Ectodermal cell (in vitro differentiated cells): Measurements from ENCODE around the gene GUK1.

Experiments
- H3K27ac ChIP-seq: 2 replicates; pipeline ENCODE4 v1.7.0; 2013; ENCODE audit warnings: mild to moderate bottlenecking, low read depth, low read length; ENCODE audit not compliant: insufficient read depth, poor library complexity, severe bottlenecking
- H3K27me3 ChIP-seq: 2 replicates; pipeline ENCODE4 v1.7.0; 2013; ENCODE audit warnings: mild to moderate bottlenecking, low read length; ENCODE audit not compliant: insufficient read depth, control insufficient read depth, poor library complexity, severe bottlenecking
- H3K36me3 ChIP-seq: one replicate; pipeline ENCODE4 v1.7.0; 2013; ENCODE audit warnings: low read length; ENCODE audit not compliant: control insufficient read depth, insufficient read depth
- H3K4me1 ChIP-seq: one replicate; pipeline ENCODE4 v1.7.0; 2013; ENCODE audit warnings: low read length; ENCODE audit not compliant: control insufficient read depth, insufficient read depth
- H3K4me3 ChIP-seq: 2 replicates; pipeline ENCODE4 v1.7.0; 2013; ENCODE audit warnings: low read depth, low read length, control low read depth; ENCODE audit not compliant: insufficient read depth
- H3K9me3 ChIP-seq: 2 replicates; pipeline ENCODE4 v1.7.0; 2013; ENCODE audit warnings: mild to moderate bottlenecking, low read length, moderate library complexity; ENCODE audit not compliant: control insufficient read depth
- WGBS, 2 experiments: methylation state at CpG; one replicate each; pipeline ENCODE4 v1.1.7; 2013; ENCODE audit warnings: missing lambda C conversion rate in 2 of 2; 5-methylcytosine and 5-hydroxymethylcytosine counted together

Gene GUK1

GRCh38 chr1:228177183-228177475 lies 37.0 kb downstream of the GUK1 start:
- H3K27me3 ChIP-seq, result no peaks in the 10 kb centered on the region
- no peak overlapping the region for H3K27ac ChIP-seq
- H3K9me3 ChIP-seq, result no peaks in the 10 kb centered on the region
- H3K36me3 ChIP-seq, result no peaks in the 10 kb centered on the region
- H3K4me3 ChIP-seq, result no peak overlapping the region
- 94% methylated on average over 5 of the region's 5 CpGs for WGBS, 2 experiments
- H3K4me1 ChIP-seq, result no peaks in the 10 kb centered on the region

- 92 to 96% methylated on average over 12 of the region's 12 CpGs for WGBS, 2 experiments
- Histone ChIP-seq H3K27ac (no peak overlapping the region), H3K4me1 (no peaks in the 10 kb centered on the region), H3K9me3 (no peaks in the 10 kb centered on the region), H3K27me3 (no peaks in the 10 kb centered on the region), H3K36me3 (no peaks in the 10 kb centered on the region), H3K4me3 (no peak overlapping the region)
Observed at GRCh38 chr1:228177721-228178710, 37.9 kb downstream of the GUK1 start.

- Histone ChIP-seq H3K9me3 (no peaks in the 10 kb centered on the region), H3K27me3 (no peaks in the 10 kb centered on the region), H3K27ac (no peak overlapping the region), H3K4me3 (no peak overlapping the region), H3K36me3 (no peaks in the 10 kb centered on the region), H3K4me1 (no peaks in the 10 kb centered on the region)
- 92 to 97% methylated on average over 12 of the region's 12 CpGs for WGBS, 2 experiments
Observed at GRCh38 chr1:228178737-228179684, 38.9 kb downstream of the GUK1 start.

GRCh38 chr1:228180271-228180958 lies 40.3 kb downstream of the GUK1 start:
- H3K4me1 ChIP-seq, result no peaks in the 10 kb centered on the region
- no peak overlapping the region for H3K4me3 ChIP-seq
- 92 to 94% methylated on average over 4 of the region's 4 CpGs for WGBS, 2 experiments
- H3K9me3 ChIP-seq, result no peaks in the 10 kb centered on the region
- H3K36me3 ChIP-seq, result no peaks in the 10 kb centered on the region
- H3K27me3 ChIP-seq, result no peaks in the 10 kb centered on the region
- H3K27ac ChIP-seq, result no peak overlapping the region

- 92 to 93% methylated on average over 7 of the region's 7 CpGs for WGBS, 2 experiments
- H3K9me3 ChIP-seq, result no peaks in the 10 kb centered on the region
- H3K36me3 ChIP-seq, result no peaks in the 10 kb centered on the region
- H3K27ac ChIP-seq, result no peak overlapping the region
- no peak overlapping the region for H3K4me3 ChIP-seq
- H3K27me3 ChIP-seq, result no peaks in the 10 kb centered on the region
- no peaks in the 10 kb centered on the region for H3K4me1 ChIP-seq
Observed at GRCh38 chr1:228180959-228181644, 41.0 kb downstream of the GUK1 start.

GRCh38 chr1:228181645-228182034 lies 41.6 kb downstream of the GUK1 start:
- no peaks in the 10 kb centered on the region for H3K4me1 ChIP-seq
- no peaks in the 10 kb centered on the region for H3K36me3 ChIP-seq
- H3K9me3 ChIP-seq, result no peaks in the 10 kb centered on the region
- no peak overlapping the region for H3K4me3 ChIP-seq
- no peaks in the 10 kb centered on the region for H3K27me3 ChIP-seq
- H3K27ac ChIP-seq, result no peak overlapping the region
- 91 to 94% methylated on average over 9 of the region's 9 CpGs for WGBS, 2 experiments

- Histone ChIP-seq H3K27me3 (no peaks in the 10 kb centered on the region), H3K36me3 (no peaks in the 10 kb centered on the region), H3K4me3 (no peak overlapping the region), H3K9me3 (no peaks in the 10 kb centered on the region), H3K4me1 (no peaks in the 10 kb centered on the region), H3K27ac (no peak overlapping the region)
- 95 to 96% methylated on average over 31 to 32 of the region's 32 CpGs for WGBS, 2 experiments
Observed at GRCh38 chr1:228182296-228183030, 42.4 kb downstream of the GUK1 start.

GRCh38 chr1:228184152-228184551 lies 44.1 kb downstream of the GUK1 start:
- Histone ChIP-seq H3K4me3 (no peak overlapping the region), H3K4me1 (no peaks in the 10 kb centered on the region), H3K27ac (no peak overlapping the region), H3K36me3 (no peaks in the 10 kb centered on the region), H3K9me3 (no peaks in the 10 kb centered on the region), H3K27me3 (no peaks in the 10 kb centered on the region)
- WGBS, 2 experiments, result 86 to 89% methylated on average over 7 of the region's 7 CpGs

- Histone ChIP-seq H3K9me3 (no peaks in the 10 kb centered on the region), H3K27ac (no peak overlapping the region), H3K4me1 (no peaks in the 10 kb centered on the region), H3K36me3 (no peaks in the 10 kb centered on the region), H3K27me3 (no peaks in the 10 kb centered on the region), H3K4me3 (no peak overlapping the region)
- WGBS, 2 experiments, result 92% methylated on average over 11 of the region's 11 CpGs
Observed at GRCh38 chr1:228185641-228185965, 45.5 kb downstream of the GUK1 start.
